B cell (primary cell): ENCODE data around the gene THADA. TPM values are rescaled to one million over a fixed set of nuclear protein-coding genes. Genes with fewer than 3 reads are reported as not detected.

Experiments used
- ATAC-seq: fragments of 200-7000 bp; cut with Tn5 transposase; one replicate; pipeline ENCODE4 v1.10.0; 2021; ENCODE audit warnings: low read depth, mild to moderate bottlenecking, moderate number of reproducible peaks, moderate library complexity
- CTCF ChIA-PET: fragments of 350-600 bp; sonication (Branson Sonifier 250); formaldehyde crosslinking; loops from one replicate; lab custom pipeline; 2021; ENCODE audit warnings: antibody characterized with exemption, inconsistent platforms; lab: Charles Lee
- POLR2A ChIA-PET: fragments of 350-600 bp; sonication (Branson Sonifier 250); formaldehyde crosslinking; loops from one replicate; lab custom pipeline; 2021; ENCODE audit warnings: antibody characterized with exemption; lab: Charles Lee
- DNase-seq: peaks from one replicate; pipeline ENCODE4 v3.0.0; 2013
- H2AFZ ChIP-seq: 2 replicates; pipeline ENCODE4 v1.6.1; 2012; ENCODE audit warnings: mild to moderate bottlenecking, low read depth, low read length; ENCODE audit not compliant: insufficient read depth, poor library complexity, severe bottlenecking
- H3K27ac ChIP-seq, 2 donors: 1 replicate in 1 of 2; 2 replicates in 1 of 2; pipeline ENCODE4 v1.5.1; 2012 to 2013; ENCODE audit warnings: low read length in 2 of 2, mild to moderate bottlenecking in 2 of 2, moderate library complexity in 1 of 2
- H3K27me3 ChIP-seq, 4 experiments: fragments of 200-600 bp in 1 of 4; sonication (generic) in 1 of 4; replicated peaks in 1 of 4; 1 replicate in 2 of 4; 2 replicates in 2 of 4; pipeline versions ENCODE4 v1.6.1 to v1.7.0; 2013 to 2016; ENCODE audit warnings: low read length in 3 of 4, mild to moderate bottlenecking in 2 of 4, mixed read lengths in 1 of 4, moderate library complexity in 1 of 4; ENCODE audit not compliant: insufficient read depth in 4 of 4, control insufficient read depth in 3 of 4; ENCODE audit errors: control extremely low read depth in 1 of 4
- H3K36me3 ChIP-seq, 2 experiments: replicated peaks in 1 of 2; 1 replicate in 1 of 2; 2 replicates in 1 of 2; pipeline versions ENCODE4 v1.6.1 to v1.7.1; 2013; ENCODE audit warnings: low read length in 1 of 2; ENCODE audit not compliant: insufficient read depth in 2 of 2, control insufficient read depth in 1 of 2; ENCODE audit errors: control extremely low read depth in 1 of 2, extremely low read depth in 1 of 2
- H3K4me1 ChIP-seq, 2 donors: fragments of 200-600 bp in 1 of 2; sonication (generic) in 1 of 2; 1 replicate in 1 of 2; 2 replicates in 1 of 2; pipeline versions ENCODE4 v1.5.1 to v1.6.1; 2013 to 2017; ENCODE audit warnings: low read length in 2 of 2; ENCODE audit not compliant: control insufficient read depth in 2 of 2, insufficient read depth in 2 of 2
- H3K4me2 ChIP-seq: replicated peaks from 2 replicates; pipeline ENCODE3; 2012; ENCODE audit warnings: mild to moderate bottlenecking, low read depth, low read length; ENCODE audit not compliant: poor library complexity, severe bottlenecking
- H3K4me3 ChIP-seq, 5 experiments: fragments of 200-600 bp in 1 of 5; sonication (generic) in 1 of 5; 1 replicate in 3 of 5; 2 replicates in 2 of 5; pipeline versions ENCODE4 v1.5.1 to v1.7.0; 2011 to 2016; ENCODE audit warnings: low read length in 4 of 5, mild to moderate bottlenecking in 4 of 5, low read depth in 2 of 5, control low read depth in 1 of 5, moderate library complexity in 1 of 5; ENCODE audit not compliant: insufficient read depth in 1 of 5; ENCODE audit errors: control extremely low read depth in 1 of 5, extremely low read depth in 1 of 5
- H3K79me2 ChIP-seq: fragments of 200-600 bp; sonication (generic); one replicate; pipeline ENCODE4 v1.6.0; 2016; ENCODE audit warnings: low read length; ENCODE audit not compliant: control insufficient read depth, insufficient read depth
- H3K9ac ChIP-seq: fragments of 200-600 bp; sonication (generic); 2 replicates; pipeline ENCODE4 v1.6.1; 2017; ENCODE audit warnings: mild to moderate bottlenecking, low read length, moderate library complexity
- H3K9me3 ChIP-seq, 3 donors: one replicate each; pipeline versions ENCODE4 v1.6.1 to v1.7.1; 2013; ENCODE audit warnings: low read length in 2 of 3; ENCODE audit not compliant: control insufficient read depth in 2 of 3, insufficient read depth in 1 of 3; ENCODE audit errors: control extremely low read depth in 1 of 3
- H4K20me1 ChIP-seq: 2 replicates; pipeline ENCODE4 v1.6.0; 2012; ENCODE audit warnings: mild to moderate bottlenecking, low read length; ENCODE audit not compliant: insufficient read depth, control insufficient read depth, poor library complexity, severe bottlenecking
- H3K27ac Mint-ChIP-seq: one replicate; pipeline ENCODE4 v1.8.0; 2021; ENCODE audit warnings: mixed read lengths
- H3K27me3 Mint-ChIP-seq: one replicate; pipeline ENCODE4 v1.8.0; 2021; ENCODE audit warnings: mixed read lengths
- H3K4me1 Mint-ChIP-seq: one replicate; pipeline ENCODE4 v1.8.0; 2021; ENCODE audit warnings: mixed read lengths
- H3K4me3 Mint-ChIP-seq: one replicate; pipeline ENCODE4 v1.8.0; 2021; ENCODE audit warnings: mixed read lengths
- H3K9me3 Mint-ChIP-seq: one replicate; pipeline ENCODE4 v1.8.0; 2022; ENCODE audit warnings: mixed read lengths; ENCODE audit not compliant: insufficient read depth
- CTCF ChIP-seq: fragments of 200-600 bp; IDR thresholded peaks from one replicate; pipeline ENCODE4 v1.8.0; 2022; ENCODE audit warnings: antibody characterized with exemption, mild to moderate bottlenecking
- EZH2 ChIP-seq: IDR thresholded peaks from 2 replicates; pipeline ENCODE4 v1.6.1; 2012; ENCODE audit warnings: borderline replicate concordance, low read depth, mild to moderate bottlenecking, moderate library complexity, low read length; ENCODE audit not compliant: insufficient read depth, poor library complexity, severe bottlenecking
- WGBS: methylation state at CpG from one replicate; pipeline ENCODE4 v1.1.5; 2013; ENCODE audit warnings: missing lambda C conversion rate; ENCODE audit not compliant: insufficient coverage; 5-methylcytosine and 5-hydroxymethylcytosine counted together
- intact Hi-C: fragments of 100-400 bp; cut with micrococcal nuclease; formaldehyde crosslinking; loops from one replicate; pipeline ENCODE4 v1.10.0; 2022
- polyA plus RNA-seq: library from polyadenylated mRNA; depleted of rRNA; stranded (reverse); fragments of >200 nt; gene quantifications from 2 replicates; pipeline ENCODE4 v1.2.3, GENCODE V29; 2012
- total RNA-seq, 2 donors: library from RNA; stranded (reverse); fragments of 120-200 nt in 1 of 2; gene quantifications; 1 replicate in 1 of 2; 2 replicates in 1 of 2; pipeline versions ENCODE4 v1.2.3 to v1.2.4, GENCODE V29; 2013 to 2022

THADA gene
- total and polyA plus RNA-seq, 2 donors (not counting 1 experiment from before 2014, with no cell fraction given), result 17.6 to 48.5 TPM

GRCh38 chr2:43480874-43481273, 115.0 kb downstream of the THADA start:
- ATAC-seq (no peak), DNase-seq (no peak)
- Histone ChIP-seq H4K20me1 (no peaks in the 10 kb centered on the region), H3K9ac (no peak overlapping the region), H3K4me2 (no peak overlapping the region), H2AFZ (no peak overlapping the region), H3K27me3 (no peaks in the 10 kb centered on the region), H3K79me2 (no peaks in the 10 kb centered on the region), H3K4me3 (no peak overlapping the region), H3K4me1 (peaks cover 21 to 24% of the 10 kb centered on the region in 2 donors), H3K36me3 (peaks cover 4 to 5% of the 10 kb centered on the region in 2 experiments), H3K9me3 (no peaks in the 10 kb centered on the region), H3K27ac (no peak overlapping the region)
- no peak for TF ChIP-seq CTCF
- no peak for TF ChIP-seq EZH2
- Mint-ChIP-seq H3K27me3 (no peaks in the 10 kb centered on the region), H3K4me3 (no peak overlapping the region), H3K4me1 (peaks cover 27% of the 10 kb centered on the region), H3K9me3 (no peaks in the 10 kb centered on the region), H3K27ac (no peak overlapping the region)
- POLR2A ChIA-PET, result no interaction called here
- WGBS, result 100% methylated on average over 2 of the region's 3 CpGs
- intact Hi-C loops, result loop anchor here (5.0 kb wide), 1 partner anchor 374 kb away; no protein-coding TSS in a partner anchor
- CTCF ChIA-PET, result interaction anchor here (0.6 to 3.0 kb wide), 13 partner anchors 12 to 652 kb away, joined by 3 to 33 read pairs (median 5); no protein-coding TSS in a partner anchor

- Histone ChIP-seq H3K9ac (no peak overlapping the region), H3K36me3 (peaks cover 7 to 8% of the 10 kb centered on the region in 2 experiments), H3K4me3 (no peak overlapping the region), H3K79me2 (no peaks in the 10 kb centered on the region), H3K9me3 (no peaks in the 10 kb centered on the region), H3K27ac (no peak overlapping the region), H2AFZ (no peak overlapping the region), H3K27me3 (no peaks in the 10 kb centered on the region), H4K20me1 (no peaks in the 10 kb centered on the region), H3K4me2 (no peak overlapping the region), H3K4me1 (peaks cover 21 to 24% of the 10 kb centered on the region in 2 donors)
- H3K4me1 Mint-ChIP-seq, result peaks cover 23% of the 10 kb centered on the region
- H3K27me3 Mint-ChIP-seq, result no peaks in the 10 kb centered on the region
- H3K27ac Mint-ChIP-seq, result no peak overlapping the region
- ChIA-PET POLR2A (no interaction called here), CTCF (interaction anchor here (0.6 to 1.5 kb wide), 5 partner anchors 11 to 531 kb away, joined by 3 to 5 read pairs (median 5); no protein-coding TSS in a partner anchor)
- no peak overlapping the region for H3K4me3 Mint-ChIP-seq
- no peak for DNase-seq
- TF ChIP-seq CTCF, result no peak
- TF ChIP-seq EZH2, result no peak
- H3K9me3 Mint-ChIP-seq, result no peaks in the 10 kb centered on the region
- no peak for ATAC-seq
- intact Hi-C loops, result no loop called here
- no CpG with 5 or more reads among the region's 3 CpGs for WGBS
Observed at GRCh38 chr2:43478412-43479086, 117.3 kb downstream of the THADA start.
